MM.1S (cell line): ENCODE measurements around the gene IVD.

Experiments used
- DNase-seq: peaks from one replicate; pipeline ENCODE4 v3.0.0-alpha.2; 2015
- H2AFZ ChIP-seq: fragments of 300-600 bp; sonication (generic); 2 replicates; pipeline ENCODE4 v1.6.0; 2016; ENCODE audit warnings: antibody characterized with exemption, low read length
- H3F3A ChIP-seq: fragments of 300-600 bp; sonication (generic); 2 replicates; pipeline ENCODE4 v1.6.1; 2016; ENCODE audit warnings: mild to moderate bottlenecking, antibody characterized with exemption, low read length, moderate library complexity, mixed read lengths; ENCODE audit not compliant: insufficient read depth
- H3K27ac ChIP-seq: fragments of 300-600 bp; sonication (generic); 2 replicates; pipeline ENCODE4 v1.5.1; 2016; ENCODE audit warnings: mild to moderate bottlenecking, low read length
- H3K27me3 ChIP-seq: fragments of 300-600 bp; sonication (generic); replicated peaks from 2 replicates; pipeline ENCODE4 v1.6.0; 2016; ENCODE audit warnings: low read length; ENCODE audit not compliant: insufficient read depth
- H3K36me3 ChIP-seq: fragments of 300-600 bp; sonication (generic); replicated peaks from 2 replicates; pipeline ENCODE4 v1.6.1; 2016; ENCODE audit warnings: mild to moderate bottlenecking, low read length, mixed read lengths; ENCODE audit not compliant: insufficient read depth
- H3K4me1 ChIP-seq: fragments of 300-600 bp; sonication (generic); 2 replicates; pipeline ENCODE4 v1.6.1; 2016; ENCODE audit warnings: low read length, mixed read lengths
- H3K4me2 ChIP-seq: fragments of 300-600 bp; sonication (generic); 2 replicates; pipeline ENCODE4 v1.6.0; 2016; ENCODE audit warnings: low read depth, low read length
- H3K4me3 ChIP-seq: fragments of 300-600 bp; sonication (generic); 2 replicates; pipeline ENCODE4 v1.5.1; 2016; ENCODE audit warnings: low read length, mixed read lengths
- H3K79me2 ChIP-seq: fragments of 300-600 bp; sonication (generic); 2 replicates; pipeline ENCODE4 v1.6.1; 2016; ENCODE audit warnings: mixed run types, low read length, mixed read lengths
- H3K9ac ChIP-seq: fragments of 300-600 bp; sonication (generic); 2 replicates; pipeline ENCODE4 v1.6.1; 2016; ENCODE audit warnings: low read length, mixed read lengths
- H3K9me2 ChIP-seq: fragments of 300-600 bp; sonication (generic); replicated peaks from 2 replicates; pipeline ENCODE4 v1.6.1; 2016; ENCODE audit warnings: mild to moderate bottlenecking, low read length, mixed read lengths; ENCODE audit not compliant: insufficient read depth
- H3K9me3 ChIP-seq: fragments of 300-600 bp; sonication (generic); replicated peaks from 2 replicates; pipeline ENCODE4 v1.6.1; 2016; ENCODE audit warnings: mild to moderate bottlenecking, low read length, mixed read lengths; ENCODE audit not compliant: insufficient read depth
- H4K20me1 ChIP-seq: fragments of 300-600 bp; sonication (generic); 2 replicates; pipeline ENCODE4 v1.6.1; 2016; ENCODE audit warnings: mild to moderate bottlenecking, low read length, moderate library complexity, mixed read lengths; ENCODE audit not compliant: insufficient read depth
- CTCF ChIP-seq: fragments of 300-600 bp; sonication (generic); IDR thresholded peaks from 2 replicates; pipeline ENCODE4 v1.5.1; 2016; ENCODE audit warnings: antibody characterized with exemption, low read length, mixed read lengths
- EZH2 ChIP-seq: fragments of 300-600 bp; sonication (generic); optimal IDR thresholded peaks from 2 replicates; pipeline ENCODE3; 2017; ENCODE audit warnings: low read depth, mild to moderate bottlenecking, antibody characterized with exemption, low read length, mixed read lengths
- EZH2phosphoT487 ChIP-seq: fragments of 300-600 bp; sonication (generic); IDR thresholded peaks from 2 replicates; pipeline ENCODE4 v1.6.1; 2018; ENCODE audit warnings: antibody characterized with exemption, low read length

Gene IVD

GRCh38 chr15:40448354-40448753 lies 42.8 kb downstream of the IVD start:
- 0 out of 2 replicates have a peak, but pooled peaks cover 3% of the 10 kb centered on the region for H4K20me1 ChIP-seq
- no peaks in the 10 kb centered on the region for H3K9me3 ChIP-seq
- DNase-seq = no peak
- no peak overlapping the region for H2AFZ ChIP-seq
- no peak overlapping the region for H3K4me3 ChIP-seq
- H3K27me3 ChIP-seq = no peaks in the 10 kb centered on the region
- H3K27ac ChIP-seq = no peak overlapping the region
- H3K36me3 ChIP-seq = no peaks in the 10 kb centered on the region
- H3K4me1 ChIP-seq = no peaks in the 10 kb centered on the region
- no peaks in the 10 kb centered on the region for H3K9me2 ChIP-seq
- H3K4me2 ChIP-seq = no peak overlapping the region
- TF ChIP-seq EZH2phosphoT487 (no peak), CTCF (no peak), EZH2 (no peak)
- H3K9ac ChIP-seq = no peak overlapping the region
- H3K79me2 ChIP-seq = peaks cover 93% of the 10 kb centered on the region
- no peaks in the 10 kb centered on the region for H3F3A ChIP-seq

- Histone ChIP-seq H3K27me3 (no peaks in the 10 kb centered on the region), H3K36me3 (no peaks in the 10 kb centered on the region), H3K9ac (no peak overlapping the region), H2AFZ (no peak overlapping the region), H3K4me3 (no peak overlapping the region), H4K20me1 (0 out of 2 replicates have a peak, but pooled peaks cover 3% of the 10 kb centered on the region), H3K4me2 (no peak overlapping the region), H3K27ac (no peak overlapping the region), H3K9me3 (no peaks in the 10 kb centered on the region), H3F3A (no peaks in the 10 kb centered on the region), H3K4me1 (no peaks in the 10 kb centered on the region), H3K9me2 (no peaks in the 10 kb centered on the region), H3K79me2 (peaks cover 93% of the 10 kb centered on the region)
- TF ChIP-seq EZH2 (no peak), CTCF (no peak), EZH2phosphoT487 (no peak)
- no peak for DNase-seq
These were observed 43.7 kb downstream of the IVD start for GRCh38 chr15:40449275-40449674.

DNA sequence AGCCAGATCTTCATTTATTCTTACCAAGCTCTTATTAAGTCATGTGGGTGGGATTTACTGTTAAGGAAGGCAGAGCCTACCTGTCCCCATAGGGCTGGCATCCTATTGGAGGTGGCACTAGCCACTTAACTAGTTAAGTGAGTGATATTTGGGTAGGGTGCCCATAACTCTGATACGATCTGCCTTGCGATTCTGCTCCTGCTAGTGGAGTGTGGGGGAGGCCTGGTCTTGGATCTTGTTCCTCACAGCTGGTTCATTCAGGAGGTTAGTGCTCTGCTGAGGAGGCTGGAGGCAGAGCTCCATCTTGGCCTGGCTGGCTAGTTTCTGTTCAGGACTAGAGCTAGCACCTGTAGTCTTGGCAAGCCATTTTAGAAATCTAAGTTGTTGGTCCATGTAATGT lies 44.5 kb downstream of the IVD start:
- H3K27ac ChIP-seq = no peak overlapping the region
- H3K9ac ChIP-seq = no peak overlapping the region
- H3K9me2 ChIP-seq = no peaks in the 10 kb centered on the region
- no peaks in the 10 kb centered on the region for H3K4me1 ChIP-seq
- peaks cover 93% of the 10 kb centered on the region for H3K79me2 ChIP-seq
- DNase-seq = no peak
- H3K4me3 ChIP-seq = no peak overlapping the region
- no peaks in the 10 kb centered on the region for H3K9me3 ChIP-seq
- H4K20me1 ChIP-seq = 0 out of 2 replicates have a peak, but pooled peaks cover 3% of the 10 kb centered on the region
- H3K4me2 ChIP-seq = no peak overlapping the region
- no peaks in the 10 kb centered on the region for H3K36me3 ChIP-seq
- no peaks in the 10 kb centered on the region for H3K27me3 ChIP-seq
- TF ChIP-seq CTCF = no peak
- TF ChIP-seq EZH2 = no peak
- no peak for TF ChIP-seq EZH2phosphoT487
- no peaks in the 10 kb centered on the region for H3F3A ChIP-seq
- no peak overlapping the region for H2AFZ ChIP-seq
